CD4-positive, alpha-beta T cell (primary cell): ENCODE data around the gene RPTOR. TPM values are rescaled to one million over a fixed set of nuclear protein-coding genes. Genes with fewer than 3 reads are reported as not detected.

Experiments used
- ATAC-seq: fragments of 200-7000 bp; cut with Tn5 transposase; one replicate; pipeline ENCODE4 v1.10.0; 2022; ENCODE audit warnings: mild to moderate bottlenecking; ENCODE audit not compliant: poor library complexity
- CTCF ChIA-PET: fragments of 350-600 bp; sonication (Branson Sonifier 250); formaldehyde crosslinking; loops from one replicate; lab custom pipeline; 2021; ENCODE audit warnings: antibody characterized with exemption, inconsistent platforms; lab: Charles Lee
- POLR2A ChIA-PET: fragments of 350-600 bp; sonication (Branson Sonifier 250); formaldehyde crosslinking; loops from one replicate; lab custom pipeline; 2021; ENCODE audit warnings: antibody characterized with exemption, inconsistent platforms; lab: Charles Lee
- DNase-seq, 14 experiments: peaks; one replicate each; pipeline ENCODE4 v3.0.0-alpha.2; 2013 to 2020; ENCODE audit warnings: mixed read lengths in 2 of 14
- H3K27ac ChIP-seq, 2 donors: one replicate each; pipeline versions ENCODE4 v1.5.1 to v1.7.0; 2013; ENCODE audit warnings: low read length in 2 of 2, low read depth in 1 of 2, mild to moderate bottlenecking in 1 of 2
- H3K27me3 ChIP-seq, 2 experiments: 1 replicate in 1 of 2; 2 replicates in 1 of 2; pipeline versions ENCODE4 v1.6.1 to v1.7.0; 2013; ENCODE audit warnings: low read length in 2 of 2, control low read depth in 1 of 2, mild to moderate bottlenecking in 1 of 2, moderate library complexity in 1 of 2; ENCODE audit not compliant: insufficient read depth in 2 of 2, control insufficient read depth in 1 of 2
- H3K36me3 ChIP-seq: one replicate; pipeline ENCODE4 v1.6.1; 2013; ENCODE audit warnings: low read length, control low read depth; ENCODE audit not compliant: insufficient read depth
- H3K4me1 ChIP-seq: one replicate; pipeline ENCODE4 v1.6.1; 2013; ENCODE audit warnings: low read length, control low read depth; ENCODE audit not compliant: insufficient read depth
- H3K4me3 ChIP-seq: one replicate; pipeline ENCODE4 v1.5.1; 2013; ENCODE audit warnings: mild to moderate bottlenecking, low read length, moderate library complexity
- H3K9me3 ChIP-seq, 2 experiments: 1 replicate in 1 of 2; 2 replicates in 1 of 2; pipeline versions ENCODE4 v1.6.1 to v1.7.0; 2013; ENCODE audit warnings: low read length in 2 of 2, mild to moderate bottlenecking in 2 of 2, control low read depth in 1 of 2, moderate library complexity in 1 of 2; ENCODE audit not compliant: control insufficient read depth in 1 of 2, insufficient read depth in 1 of 2
- H3K27ac Mint-ChIP-seq: one replicate; pipeline ENCODE4 v1.8.0; 2020; ENCODE audit warnings: mixed read lengths
- H3K27me3 Mint-ChIP-seq: one replicate; pipeline ENCODE4 v1.8.0; 2021; ENCODE audit warnings: mixed read lengths
- H3K36me3 Mint-ChIP-seq: one replicate; pipeline ENCODE4 v1.8.0; 2021; ENCODE audit warnings: low read depth, mixed read lengths
- H3K4me1 Mint-ChIP-seq: one replicate; pipeline ENCODE4 v1.8.0; 2021; ENCODE audit warnings: low read depth, mixed read lengths
- H3K4me3 Mint-ChIP-seq: one replicate; pipeline ENCODE4 v1.8.0; 2020; ENCODE audit warnings: mild to moderate bottlenecking, mixed read lengths
- H3K9me3 Mint-ChIP-seq: one replicate; pipeline ENCODE4 v1.8.0; 2020; ENCODE audit warnings: mixed read lengths
- CTCF ChIP-seq: fragments of 200-600 bp; IDR thresholded peaks from one replicate; pipeline ENCODE4 v1.8.0; 2022; ENCODE audit warnings: antibody characterized with exemption, mild to moderate bottlenecking
- intact Hi-C, 2 experiments: fragments of 100-400 bp; cut with DNase I in 1 of 2; cut with micrococcal nuclease in 1 of 2; formaldehyde crosslinking; loops; one replicate each; pipeline versions ENCODE4 v1.15.1 to v1.9.0; 2023 to 2025; cut with DNase I, micrococcal nuclease
- total RNA-seq, 174 experiments: library from RNA in 2 of 174; stranded (reverse) in 2 of 174; gene quantifications; one replicate each; pipeline ENCODE4 v1.2.3 and lab custom pipeline; 2021 to 2026

Gene RPTOR
- total RNA-seq, 2 experiments from 2014 or later, result 45.0 to 47.1 TPM

- Histone ChIP-seq H3K9me3 (no peaks in the 10 kb centered on the region), H3K36me3 (peaks cover 74% of the 10 kb centered on the region), H3K4me3 (no peak overlapping the region), H3K27ac (no peak overlapping the region), H3K4me1 (no peaks in the 10 kb centered on the region), H3K27me3 (no peaks in the 10 kb centered on the region)
- ChIA-PET CTCF (no interaction called here), POLR2A (no interaction called here)
- H3K4me1 Mint-ChIP-seq, result no peaks in the 10 kb centered on the region
- H3K9me3 Mint-ChIP-seq, result no peaks in the 10 kb centered on the region
- no peaks in the 10 kb centered on the region for H3K27me3 Mint-ChIP-seq
- no peak for TF ChIP-seq CTCF
- ATAC-seq (no peak), DNase-seq (no peak)
- intact Hi-C loops, result no loop called here
- peaks cover 55% of the 10 kb centered on the region for H3K36me3 Mint-ChIP-seq
- H3K4me3 Mint-ChIP-seq, result no peak overlapping the region
- H3K27ac Mint-ChIP-seq, result no peak overlapping the region
Measured at GRCh38 chr17:80923211-80924110, 378.8 kb downstream of the RPTOR start.

- Histone ChIP-seq H3K36me3 (peaks cover 67% of the 10 kb centered on the region), H3K4me3 (no peak overlapping the region), H3K9me3 (no peaks in the 10 kb centered on the region), H3K27ac (no peak overlapping the region), H3K4me1 (no peaks in the 10 kb centered on the region), H3K27me3 (no peaks in the 10 kb centered on the region)
- Mint-ChIP-seq H3K9me3 (no peaks in the 10 kb centered on the region), H3K27me3 (no peaks in the 10 kb centered on the region), H3K36me3 (peaks cover 58% of the 10 kb centered on the region), H3K4me1 (no peaks in the 10 kb centered on the region), H3K4me3 (no peak overlapping the region), H3K27ac (no peak overlapping the region)
- intact Hi-C loops, result no loop called here
- no peak for TF ChIP-seq CTCF
- DNase-seq, result no peak
- POLR2A ChIA-PET, result no interaction called here
- CTCF ChIA-PET, result no interaction called here
- ATAC-seq, result no peak
Measured at GRCh38 chr17:80924111-80924806, 379.6 kb downstream of the RPTOR start.

- Mint-ChIP-seq H3K27me3 (no peaks in the 10 kb centered on the region), H3K27ac (no peak overlapping the region), H3K4me3 (no peak overlapping the region), H3K9me3 (no peaks in the 10 kb centered on the region), H3K36me3 (peaks cover 60% of the 10 kb centered on the region), H3K4me1 (no peaks in the 10 kb centered on the region)
- H3K4me3 ChIP-seq, result no peak overlapping the region
- TF ChIP-seq CTCF, result no peak
- intact Hi-C loops, result no loop called here
- no peaks in the 10 kb centered on the region for H3K4me1 ChIP-seq
- ATAC-seq (no peak), DNase-seq (no peak)
- no peak overlapping the region for H3K27ac ChIP-seq
- no peaks in the 10 kb centered on the region for H3K27me3 ChIP-seq
- peaks cover 60% of the 10 kb centered on the region for H3K36me3 ChIP-seq
- POLR2A ChIA-PET, result no interaction called here
- CTCF ChIA-PET, result no interaction called here
- no peaks in the 10 kb centered on the region for H3K9me3 ChIP-seq
Measured at GRCh38 chr17:80924807-80925610, 380.4 kb downstream of the RPTOR start.
